Ovary (tissue), 3 donors: ENCODE results near the gene AIF1L.

ENCODE experiments used
- POLR2A ChIP-seq: fragments of 450-650 bp; IDR thresholded peaks from one replicate; pipeline ENCODE4 v1.6.1; 2017; ENCODE audit warnings: antibody characterized with exemption, mild to moderate bottlenecking, moderate library complexity
- TF ChIP-seq, protein P1 (sequence below), 3 donors: fragments of 450-650 bp in 2 of 3; fragments of 200-600 bp in 1 of 3; IDR thresholded peaks; one replicate each; pipeline versions ENCODE4 v1.5.1 to v1.8.0; 2016 to 2022; ENCODE audit warnings: antibody characterized with exemption in 3 of 3, mild to moderate bottlenecking in 1 of 3
- donor health status: DM: no; HTN: no; CAD: no.

DNA sequence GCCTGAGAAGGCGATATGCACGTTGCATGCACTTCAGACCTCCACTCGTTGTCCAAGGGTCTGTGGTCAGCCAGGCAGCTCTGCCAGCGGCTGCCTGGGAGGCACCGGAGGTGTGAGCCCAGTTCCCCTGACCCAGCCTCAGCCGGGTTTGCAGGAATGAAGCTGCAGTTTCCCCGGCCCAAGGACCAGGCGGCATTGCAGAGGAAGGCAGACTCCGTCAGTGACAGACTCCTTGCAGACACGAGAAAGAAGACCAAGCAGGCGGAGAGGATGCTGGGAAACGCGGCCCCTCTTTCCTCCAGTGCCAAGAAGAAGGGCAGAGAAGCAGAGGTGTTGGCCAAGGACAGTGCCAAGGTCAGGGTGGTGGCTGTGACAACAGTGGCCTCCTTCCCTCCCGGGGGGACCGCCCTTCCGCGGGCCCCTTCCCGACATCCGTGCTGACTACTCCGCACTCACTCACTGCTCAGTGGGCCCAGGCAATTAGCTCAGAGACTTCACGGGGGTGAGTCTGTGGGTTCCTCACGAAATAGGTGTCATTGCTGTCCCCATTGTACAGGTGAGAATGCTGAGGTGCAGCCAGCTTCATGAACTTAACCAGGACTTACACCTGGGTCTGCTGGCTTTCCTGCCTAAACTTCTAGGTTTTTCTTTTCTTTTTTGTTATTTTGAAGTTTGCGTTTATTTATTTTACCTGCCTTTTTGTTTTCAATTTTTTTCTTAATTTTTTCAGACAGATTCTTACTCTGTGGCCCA is 10.8 kb upstream of the AIF1L start:
- TF ChIP-seq, protein P1, sequence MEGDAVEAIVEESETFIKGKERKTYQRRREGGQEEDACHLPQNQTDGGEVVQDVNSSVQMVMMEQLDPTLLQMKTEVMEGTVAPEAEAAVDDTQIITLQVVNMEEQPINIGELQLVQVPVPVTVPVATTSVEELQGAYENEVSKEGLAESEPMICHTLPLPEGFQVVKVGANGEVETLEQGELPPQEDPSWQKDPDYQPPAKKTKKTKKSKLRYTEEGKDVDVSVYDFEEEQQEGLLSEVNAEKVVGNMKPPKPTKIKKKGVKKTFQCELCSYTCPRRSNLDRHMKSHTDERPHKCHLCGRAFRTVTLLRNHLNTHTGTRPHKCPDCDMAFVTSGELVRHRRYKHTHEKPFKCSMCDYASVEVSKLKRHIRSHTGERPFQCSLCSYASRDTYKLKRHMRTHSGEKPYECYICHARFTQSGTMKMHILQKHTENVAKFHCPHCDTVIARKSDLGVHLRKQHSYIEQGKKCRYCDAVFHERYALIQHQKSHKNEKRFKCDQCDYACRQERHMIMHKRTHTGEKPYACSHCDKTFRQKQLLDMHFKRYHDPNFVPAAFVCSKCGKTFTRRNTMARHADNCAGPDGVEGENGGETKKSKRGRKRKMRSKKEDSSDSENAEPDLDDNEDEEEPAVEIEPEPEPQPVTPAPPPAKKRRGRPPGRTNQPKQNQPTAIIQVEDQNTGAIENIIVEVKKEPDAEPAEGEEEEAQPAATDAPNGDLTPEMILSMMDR (IDR thresholded peaks at IDR 0.05) = no peak
- TF ChIP-seq POLR2A = no peak
